HG03469 (cell line): ENCODE data around the gene MRPL18.
"Not testable (repeated sequence)": the region's sequence is repeated elsewhere in the genome, so short reads cannot be mapped to it uniquely, and the experiment has no call there.

Experiments used
- ATAC-seq: cut with Tn5 transposase; IDR thresholded peaks from one replicate; pipeline ENCODE4 v1.9.1; 2021; ENCODE audit warnings: mild to moderate bottlenecking, moderate library complexity, moderate number of reproducible peaks; ENCODE audit not compliant: unreplicated experiment

Gene MRPL18

GRCh38 chr6:159815410-159815809, 25.1 kb downstream of the MRPL18 start:
- ATAC-seq, result no peak

DNA sequence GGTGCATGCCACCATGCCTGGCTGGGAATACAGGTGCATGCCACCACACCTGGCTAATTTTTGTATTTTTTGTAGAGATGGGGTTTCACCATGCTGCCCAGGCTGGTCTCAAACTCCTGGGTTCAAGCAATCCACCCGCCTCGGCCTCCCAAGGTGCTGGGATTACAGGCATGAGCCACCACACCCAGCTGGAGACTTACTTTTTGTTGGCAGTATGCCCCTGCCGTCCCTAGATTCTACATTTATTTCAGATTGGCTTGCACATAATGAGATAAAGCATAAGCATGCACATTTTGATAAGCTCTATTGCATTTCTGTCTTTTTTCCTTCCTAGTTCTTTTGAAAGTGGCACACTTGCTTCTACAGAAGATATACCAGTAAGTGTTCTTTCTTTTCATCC, 26.5 kb downstream of the MRPL18 start:
- ATAC-seq, result not testable (repeated sequence)

- ATAC-seq, result no peak
Observed at GRCh38 chr6:159817951-159818739, 27.9 kb downstream of the MRPL18 start.

- no peak for ATAC-seq
Observed at GRCh38 chr6:159819098-159819497, 28.8 kb downstream of the MRPL18 start.

DNA sequence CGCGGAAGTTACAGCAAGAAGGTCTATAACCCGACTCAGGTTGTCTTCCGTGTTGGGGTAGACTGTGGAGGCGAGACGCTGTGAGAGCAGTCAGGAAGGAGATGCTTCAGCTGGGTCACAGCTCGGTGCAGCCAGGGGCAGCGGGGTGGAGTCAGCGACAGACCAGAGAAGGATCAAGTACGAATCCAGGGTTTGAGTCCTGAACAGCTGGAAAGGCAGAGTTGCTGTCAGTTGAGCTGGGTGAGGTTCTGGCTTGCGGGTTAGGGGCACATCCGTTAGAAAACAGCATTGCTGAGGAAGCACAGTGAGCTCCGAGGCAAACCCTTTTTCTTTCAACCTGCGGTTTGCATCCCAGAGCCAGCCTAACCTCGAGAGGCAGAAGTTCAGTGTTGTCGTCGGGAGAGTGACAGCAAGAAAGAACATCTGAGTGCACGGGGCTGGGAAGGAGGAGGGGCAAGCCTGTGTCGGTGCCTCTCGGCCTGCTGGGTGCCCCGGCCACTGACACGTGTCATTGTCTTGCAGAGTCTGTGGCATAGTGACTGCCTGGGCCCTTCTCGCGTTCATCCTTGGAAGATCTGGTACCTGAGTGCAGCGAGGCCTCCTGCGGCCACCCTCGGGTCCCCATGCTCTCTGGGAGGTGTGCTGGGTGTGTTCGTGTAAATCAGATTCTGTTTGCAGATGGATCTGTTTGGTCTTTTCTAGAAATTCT, 29.8 kb downstream of the MRPL18 start:
- no peak for ATAC-seq

GRCh38 chr6:159821122-159821521, 30.9 kb downstream of the MRPL18 start:
- ATAC-seq, result no peak

- no peak for ATAC-seq
Observed at GRCh38 chr6:159821726-159822125, 31.5 kb downstream of the MRPL18 start.

DNA sequence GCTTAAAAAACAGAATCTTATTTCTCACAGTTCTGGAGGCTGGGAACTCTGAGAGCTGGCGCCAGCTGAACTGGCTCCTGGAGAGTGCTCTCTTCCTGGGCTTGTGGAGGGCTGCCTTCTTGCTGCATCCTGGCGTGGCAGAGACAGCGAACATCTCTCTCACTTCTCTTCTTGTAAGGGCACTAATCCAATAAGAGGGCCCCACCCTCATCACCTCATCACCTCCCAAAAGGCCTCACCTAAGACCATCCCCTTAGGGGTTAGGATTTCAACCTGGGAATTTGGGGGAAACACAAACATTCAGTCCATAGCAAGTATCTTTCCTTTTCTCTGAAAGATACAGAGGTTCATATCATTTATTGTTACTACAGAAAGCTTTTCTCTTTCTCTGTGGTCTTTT, 33.7 kb downstream of the MRPL18 start:
- no peak for ATAC-seq

DNA sequence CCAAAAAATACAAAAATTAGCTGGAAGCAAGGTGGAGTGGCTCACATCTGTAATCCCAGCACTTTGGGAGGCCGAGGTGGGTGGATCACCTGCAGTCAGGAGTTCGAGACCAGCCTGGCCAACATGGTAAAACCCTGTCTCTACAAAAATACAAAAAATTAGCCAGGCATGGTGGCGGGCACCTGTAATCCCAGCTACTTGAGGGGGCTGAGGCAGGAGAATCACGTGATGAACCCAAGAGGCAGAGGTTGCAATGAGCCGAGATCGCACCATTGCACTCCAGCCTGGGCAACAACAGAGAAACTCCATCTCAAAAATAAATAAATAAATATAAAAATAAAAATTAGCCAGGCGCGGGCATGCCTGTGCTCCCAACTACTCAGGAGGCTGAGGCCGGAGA, 34.4 kb downstream of the MRPL18 start:
- not testable (repeated sequence) for ATAC-seq

- no peak for ATAC-seq
Observed at GRCh38 chr6:159826004-159826403, 35.7 kb downstream of the MRPL18 start.

- no peak for ATAC-seq
Observed at GRCh38 chr6:159826968-159827647, 36.8 kb downstream of the MRPL18 start.

DNA sequence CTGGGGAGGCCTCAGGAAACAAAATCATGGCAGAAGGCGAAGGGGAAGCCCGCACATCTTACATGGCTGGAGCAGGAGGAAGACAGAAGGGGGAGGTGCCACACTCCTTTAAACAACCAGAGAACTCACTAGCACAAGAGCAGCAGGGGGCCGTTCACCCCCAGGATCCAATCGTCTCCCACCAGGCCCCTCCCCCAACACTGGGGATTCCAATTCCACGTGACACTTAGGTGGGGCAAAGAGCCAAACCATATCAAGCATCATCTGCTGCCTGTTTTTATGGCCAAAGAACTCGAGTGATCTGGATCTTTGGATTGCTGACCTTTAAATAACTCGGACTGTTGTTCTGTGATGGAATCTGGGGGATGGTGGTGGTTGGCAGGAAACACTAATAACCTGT, 37.8 kb downstream of the MRPL18 start:
- no peak for ATAC-seq

DNA sequence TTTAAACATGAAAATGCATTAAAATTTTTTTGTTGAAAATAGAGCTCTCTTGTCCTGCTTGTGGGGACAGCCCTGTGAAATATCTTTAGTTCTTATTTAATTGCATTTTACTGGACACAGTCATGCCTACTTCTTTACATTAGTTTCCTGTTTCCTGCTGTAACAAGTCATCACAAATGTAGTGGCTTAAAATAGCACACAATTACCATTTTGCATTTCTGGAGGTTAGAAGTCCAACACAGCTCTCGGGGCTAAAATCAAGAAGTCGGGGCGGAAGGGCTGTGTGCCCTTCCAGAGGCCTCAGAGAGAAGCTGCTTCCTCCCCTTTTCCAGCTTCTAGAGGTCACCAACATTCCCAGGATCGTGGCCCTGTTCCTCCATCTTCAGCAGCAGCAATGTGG, 39.3 kb downstream of the MRPL18 start:
- peak; percentile 60 for ATAC-seq

DNA sequence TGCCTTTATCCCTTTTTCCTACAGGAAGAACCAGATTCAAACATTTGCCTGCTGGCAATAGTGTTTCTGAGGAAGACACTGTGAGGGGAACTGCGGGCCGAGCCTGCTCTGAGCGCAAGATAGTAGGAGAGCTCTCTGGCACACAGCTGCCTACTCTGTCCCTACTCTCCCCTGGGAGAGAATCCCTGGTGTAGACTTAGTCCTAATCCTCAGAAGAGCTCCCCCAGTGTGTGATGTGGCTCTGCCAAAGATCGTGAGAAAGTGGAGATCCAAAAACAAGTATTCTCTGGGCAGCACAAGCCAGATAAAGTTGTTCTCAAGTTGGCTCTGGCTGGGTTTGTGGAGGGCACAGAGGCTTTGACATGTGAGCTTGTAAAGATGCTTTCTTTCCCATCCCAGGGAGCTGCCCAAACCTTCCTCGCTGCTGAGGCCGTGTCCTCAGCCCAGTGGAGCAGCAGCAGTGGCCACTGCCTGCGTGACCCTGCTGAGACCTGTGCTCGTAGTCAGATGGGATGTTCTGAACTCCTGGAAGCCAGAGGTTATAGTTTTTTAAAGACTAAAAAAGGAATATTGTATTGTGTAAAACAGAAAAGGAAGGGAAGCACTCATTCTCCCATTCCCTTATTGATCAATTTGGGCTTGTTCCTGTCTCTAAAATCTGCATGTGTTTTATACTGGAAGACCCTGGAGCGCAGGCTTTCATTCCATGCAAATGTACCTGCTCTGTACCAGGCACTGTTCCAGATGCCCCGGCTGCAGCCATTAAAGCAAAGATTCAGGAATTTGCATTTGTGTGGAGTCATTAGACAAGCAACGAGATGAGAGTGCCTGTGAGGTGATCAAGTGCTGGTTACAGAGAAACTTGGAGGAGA, 40.5 kb downstream of the MRPL18 start:
- ATAC-seq, result no peak

GRCh38 chr6:159831373-159831679, 41.1 kb downstream of the MRPL18 start:
- ATAC-seq, result no peak

DNA sequence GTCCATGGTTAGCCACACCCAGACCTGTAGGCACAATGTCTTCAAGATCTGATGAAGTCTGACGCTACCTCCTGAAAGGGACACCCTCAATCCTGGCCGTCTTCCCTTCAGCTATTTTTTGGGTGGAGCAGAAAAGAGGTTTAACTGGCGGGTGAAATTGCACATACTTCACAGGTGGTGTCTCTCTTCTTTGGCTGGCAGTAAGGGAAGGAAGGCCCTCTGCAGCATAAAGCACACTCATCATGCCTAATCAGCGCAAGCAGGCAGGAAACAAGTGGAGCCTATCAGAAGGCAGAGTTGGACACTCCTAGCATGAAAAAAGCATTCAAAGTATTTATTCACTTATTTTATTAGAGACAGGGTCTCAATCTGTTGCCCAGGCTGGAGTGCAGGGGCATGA, 42.7 kb downstream of the MRPL18 start:
- ATAC-seq, result no peak

GRCh38 chr6:159833556-159833955, 43.3 kb downstream of the MRPL18 start:
- ATAC-seq, result no peak

- no peak for ATAC-seq
Observed at GRCh38 chr6:159833997-159834603, 43.8 kb downstream of the MRPL18 start.

- ATAC-seq, result no peak
Observed at GRCh38 chr6:159836718-159837490, 46.6 kb downstream of the MRPL18 start.

GRCh38 chr6:159837511-159837910, 47.2 kb downstream of the MRPL18 start:
- no peak for ATAC-seq
